Hepatocyte (in vitro differentiated cells): ENCODE results near the gene NCS1. TPM values are rescaled to one million over a fixed set of nuclear protein-coding genes. Genes with fewer than 3 reads are reported as not detected.

ENCODE experiments used
- DNase-seq: peaks from one replicate; pipeline ENCODE4 v3.0.0-alpha.2; 2016; ENCODE audit warnings: low spot score
- H2AFZ ChIP-seq: fragments of 200-600 bp; sonication (generic); 2 replicates; pipeline ENCODE4 v1.6.0; 2016; ENCODE audit warnings: antibody characterized with exemption, mild to moderate bottlenecking
- H3K27ac ChIP-seq: fragments of 200-600 bp; sonication (generic); 2 replicates; pipeline ENCODE4 v1.5.1; 2016; ENCODE audit warnings: mild to moderate bottlenecking
- H3K27me3 ChIP-seq: fragments of 200-600 bp; sonication (generic); 2 replicates; pipeline ENCODE4 v1.6.1; 2016
- H3K36me3 ChIP-seq: fragments of 200-600 bp; sonication (generic); replicated peaks from 2 replicates; pipeline ENCODE4 v1.5.1; 2016; ENCODE audit warnings: low read depth; ENCODE audit not compliant: insufficient read depth
- H3K4me1 ChIP-seq: fragments of 200-600 bp; sonication (generic); 2 replicates; pipeline ENCODE4 v1.5.1; 2016; ENCODE audit warnings: mild to moderate bottlenecking, moderate library complexity; ENCODE audit not compliant: insufficient read depth
- H3K4me2 ChIP-seq: fragments of 200-600 bp; sonication (generic); 2 replicates; pipeline ENCODE4 v1.6.0; 2016
- H3K4me3 ChIP-seq: fragments of 200-600 bp; sonication (generic); 2 replicates; pipeline ENCODE4 v1.5.1; 2016; ENCODE audit warnings: mild to moderate bottlenecking
- H3K79me2 ChIP-seq: fragments of 200-600 bp; sonication (generic); 2 replicates; pipeline ENCODE4 v1.6.0; 2017; ENCODE audit warnings: mild to moderate bottlenecking
- H3K9me2 ChIP-seq: fragments of 200-600 bp; sonication (generic); replicated peaks from 2 replicates; pipeline ENCODE4 v1.6.0; 2017; ENCODE audit warnings: mild to moderate bottlenecking; ENCODE audit not compliant: insufficient read depth
- H3K9me3 ChIP-seq: fragments of 200-600 bp; sonication (generic); 2 replicates; pipeline ENCODE4 v1.5.1; 2016; ENCODE audit warnings: low read depth, mild to moderate bottlenecking
- H4K20me1 ChIP-seq: fragments of 200-600 bp; sonication (generic); 2 replicates; pipeline ENCODE4 v1.6.0; 2016; ENCODE audit warnings: mild to moderate bottlenecking; ENCODE audit not compliant: insufficient read depth, poor library complexity, severe bottlenecking
- CTCF ChIP-seq: fragments of 200-600 bp; sonication (generic); IDR thresholded peaks from 2 replicates; pipeline ENCODE4 v1.5.1; 2016; ENCODE audit warnings: antibody characterized with exemption, mild to moderate bottlenecking; ENCODE audit not compliant: poor library complexity
- EZH2 ChIP-seq: fragments of 200-600 bp; sonication (generic); IDR thresholded peaks from 2 replicates; pipeline ENCODE4 v1.6.1; 2016; ENCODE audit warnings: antibody characterized with exemption, mild to moderate bottlenecking, borderline replicate concordance
- EZH2phosphoT487 ChIP-seq: fragments of 200-600 bp; sonication (generic); IDR thresholded peaks from one replicate; pipeline ENCODE4 v1.6.1; 2018; ENCODE audit warnings: antibody characterized with exemption, mild to moderate bottlenecking, low read depth, moderate library complexity; ENCODE audit not compliant: unreplicated experiment, severe bottlenecking
- whole genome bisulfite sequencing: methylation state at CpG from one replicate; pipeline ENCODE4 v1.1.6; 2016; ENCODE audit warnings: low lambda C conversion rate; ENCODE audit errors: missing lambda C conversion rate; 5-methylcytosine and 5-hydroxymethylcytosine counted together
- polyA plus RNA-seq: library from polyadenylated mRNA; unstranded; fragments of >200 nt; fragmentation: Nextera tagmentation; extraction: Ambion mirVana; gene quantifications from 2 replicates; pipeline ENCODE4 v1.2.1, GENCODE V29; 2016
- total RNA-seq: library from RNA; depleted of rRNA; stranded (reverse); fragments of >200 nt; gene quantifications from 2 replicates; pipeline ENCODE4 v1.2.3, GENCODE V29; 2014

NCS1 gene
- total and polyA plus RNA-seq, 2 experiments from 2014 or later = 16.8 to 25.3 TPM

DNA sequence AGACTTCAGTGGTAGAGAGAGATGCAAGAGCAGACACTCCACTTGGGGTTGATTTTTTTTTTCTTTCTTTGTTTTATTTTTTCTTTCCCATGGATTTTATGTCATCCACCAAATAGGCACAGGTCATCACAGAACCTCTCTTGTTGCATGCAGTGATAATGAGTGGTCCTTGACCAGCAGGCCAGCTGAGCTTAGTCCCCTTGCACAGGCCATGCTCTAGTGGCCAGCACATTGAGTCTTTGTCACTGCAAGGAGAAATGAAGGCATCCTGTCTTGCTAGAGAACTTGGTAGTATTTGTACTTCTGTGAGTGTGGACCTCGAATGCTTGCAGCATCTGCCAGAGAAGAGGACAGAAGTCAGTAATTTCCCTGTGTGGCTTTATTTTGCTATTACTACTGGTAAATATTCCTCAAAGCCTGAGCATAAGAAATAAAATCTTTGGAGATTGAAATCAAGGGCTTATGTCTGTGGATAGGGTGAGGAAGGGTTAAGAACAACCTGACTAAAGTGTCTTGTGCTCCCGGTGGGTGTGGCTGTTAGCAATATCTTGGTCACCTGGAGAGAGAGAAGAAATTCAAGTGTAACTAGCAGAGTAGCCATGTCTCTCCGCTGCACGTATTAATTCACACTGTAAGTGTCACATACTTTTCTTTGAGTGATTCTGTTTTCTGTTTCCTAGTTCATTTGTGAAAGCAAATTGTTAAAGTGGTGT, 45.3 kb upstream of the NCS1 start:
- no peak overlapping the region for H3K4me2 ChIP-seq
- H3K4me1 ChIP-seq = peaks cover 10% of the 10 kb centered on the region
- no peaks in the 10 kb centered on the region for H3K9me3 ChIP-seq
- no peaks in the 10 kb centered on the region for H3K9me2 ChIP-seq
- 52% methylated on average over 4 of the region's 4 CpGs for WGBS
- no peaks in the 10 kb centered on the region for H3K36me3 ChIP-seq
- DNase-seq = no peak
- H4K20me1 ChIP-seq = no peaks in the 10 kb centered on the region
- H2AFZ ChIP-seq = no peak overlapping the region
- TF ChIP-seq EZH2 (no peak), EZH2phosphoT487 (no peak), CTCF (no peak)
- H3K4me3 ChIP-seq = no peak overlapping the region
- peak overlapping the region; percentile 6 for H3K27ac ChIP-seq
- no peaks in the 10 kb centered on the region for H3K79me2 ChIP-seq
- H3K27me3 ChIP-seq = no peaks in the 10 kb centered on the region

DNA sequence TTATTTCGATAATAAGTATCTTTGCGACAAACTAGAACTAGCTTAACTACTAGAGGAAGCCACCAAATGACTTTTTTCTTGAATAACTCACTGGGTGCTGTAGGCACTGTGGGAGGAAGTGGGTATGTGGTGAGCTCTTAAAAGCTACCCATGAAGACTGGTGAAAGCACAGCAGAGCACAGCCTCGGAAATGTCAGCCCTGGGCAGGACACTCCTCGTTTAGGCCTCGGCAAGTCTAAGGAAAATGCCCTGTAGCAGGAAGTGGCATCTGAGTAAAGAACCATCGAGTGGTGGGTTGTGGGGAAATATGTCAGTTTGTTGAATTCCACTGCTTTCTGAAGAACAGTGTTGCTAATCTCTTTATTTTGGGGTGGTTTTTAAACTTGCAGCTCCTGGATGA, 44.0 kb upstream of the NCS1 start:
- Histone ChIP-seq H3K36me3 (no peaks in the 10 kb centered on the region), H3K4me1 (peaks cover 10% of the 10 kb centered on the region), H3K27me3 (no peaks in the 10 kb centered on the region), H3K4me3 (no peak overlapping the region), H3K4me2 (no peak overlapping the region), H4K20me1 (no peaks in the 10 kb centered on the region), H3K9me2 (no peaks in the 10 kb centered on the region), H3K79me2 (no peaks in the 10 kb centered on the region), H3K9me3 (no peaks in the 10 kb centered on the region), H3K27ac (peak overlapping the region; percentile 83), H2AFZ (no peak overlapping the region)
- no peak for DNase-seq
- 94% methylated on average over 6 of the region's 6 CpGs for WGBS
- no peak for TF ChIP-seq CTCF
- TF ChIP-seq EZH2phosphoT487 = no peak
- TF ChIP-seq EZH2 = no peak

DNA sequence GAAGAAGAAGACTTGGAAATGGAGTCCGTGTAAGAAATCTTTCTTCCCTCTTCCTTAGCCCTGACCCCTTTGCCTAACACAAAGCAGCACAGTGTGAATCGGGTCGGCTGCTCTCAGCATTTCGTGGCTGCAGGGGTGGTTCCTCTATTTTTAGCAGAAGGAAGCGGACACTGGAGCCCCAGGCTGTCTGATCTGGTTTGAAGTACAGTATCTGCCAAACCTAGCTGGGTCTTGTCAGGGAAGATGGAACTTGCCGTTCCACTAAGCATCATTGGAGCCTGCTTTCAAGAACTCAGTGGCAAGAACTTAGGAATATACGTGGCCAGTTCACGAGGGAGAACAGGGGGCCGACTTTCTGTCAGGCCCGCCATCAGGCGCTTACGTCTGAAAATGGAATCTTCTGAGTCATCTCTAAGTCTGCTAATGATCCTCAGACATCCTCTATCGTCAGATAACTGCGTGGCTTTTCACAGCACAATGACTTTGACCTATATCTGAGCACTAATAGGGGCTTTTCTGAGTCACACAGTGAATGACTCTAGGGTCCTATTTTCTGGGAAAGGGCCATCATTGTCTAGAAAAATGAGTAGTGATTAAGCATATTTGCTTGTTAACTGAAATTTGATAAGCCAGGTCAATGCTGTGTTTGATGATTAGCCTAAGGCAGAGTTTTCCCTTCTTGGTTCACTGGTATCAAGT, 43.3 kb upstream of the NCS1 start:
- Histone ChIP-seq H3K4me2 (peak overlapping the region; percentile 0), H3K27ac (peak overlapping the region; percentile 83), H4K20me1 (no peaks in the 10 kb centered on the region), H3K9me2 (no peaks in the 10 kb centered on the region), H3K9me3 (no peaks in the 10 kb centered on the region), H3K4me3 (no peak overlapping the region), H2AFZ (no peak overlapping the region), H3K4me1 (peaks cover 10% of the 10 kb centered on the region), H3K36me3 (no peaks in the 10 kb centered on the region), H3K27me3 (no peaks in the 10 kb centered on the region), H3K79me2 (no peaks in the 10 kb centered on the region)
- TF ChIP-seq CTCF (no peak), EZH2phosphoT487 (no peak), EZH2 (no peak)
- DNase-seq = peak; percentile 65
- WGBS = 54% methylated on average over 14 of the region's 14 CpGs
